Skeletal muscle tissue (tissue), 4 donors: ENCODE measurements around the gene PGC. TPM values are rescaled to one million over a fixed set of nuclear protein-coding genes. Genes with fewer than 3 reads are reported as not detected.

Experiments used
- H3K27ac ChIP-seq: one replicate; pipeline ENCODE4 v1.7.0; 2013; ENCODE audit warnings: mild to moderate bottlenecking, low read depth, low read length, inconsistent platforms
- H3K27me3 ChIP-seq, 3 donors: one replicate each; pipeline ENCODE4 v1.7.0; 2013; ENCODE audit warnings: low read length in 3 of 3; ENCODE audit not compliant: control insufficient read depth in 3 of 3, insufficient read depth in 3 of 3
- H3K36me3 ChIP-seq, 3 donors: one replicate each; pipeline ENCODE4 v1.7.0; 2013; ENCODE audit warnings: low read length in 3 of 3; ENCODE audit not compliant: control insufficient read depth in 3 of 3, insufficient read depth in 3 of 3
- H3K4me1 ChIP-seq, 3 donors: one replicate each; pipeline ENCODE4 v1.7.0; 2013; ENCODE audit warnings: low read length in 3 of 3, mild to moderate bottlenecking in 3 of 3; ENCODE audit not compliant: control insufficient read depth in 3 of 3, insufficient read depth in 3 of 3
- H3K4me3 ChIP-seq, 3 donors: one replicate each; pipeline ENCODE4 v1.7.0; 2013; ENCODE audit warnings: low read length in 3 of 3
- H3K9ac ChIP-seq, 3 donors: one replicate each; pipeline ENCODE4 v1.7.0; 2013; ENCODE audit warnings: low read length in 3 of 3, mild to moderate bottlenecking in 3 of 3, moderate library complexity in 2 of 3, low read depth in 1 of 3
- H3K9me3 ChIP-seq, 3 donors: one replicate each; pipeline ENCODE4 v1.7.0; 2013; ENCODE audit warnings: low read length in 3 of 3; ENCODE audit not compliant: control insufficient read depth in 3 of 3
- total RNA-seq: library from RNA; depleted of rRNA; stranded (reverse); fragments of >200 nt; gene quantifications from one replicate; pipeline ENCODE4 v1.2.3, GENCODE V29; 2014
- donor health status: Osteomylitis.

PGC gene
- total RNA-seq, 1 donor from 2014 or later = 0.52 TPM

- no peaks in the 10 kb centered on the region for H3K9me3 ChIP-seq
- H3K4me1 ChIP-seq = no peaks in the 10 kb centered on the region
- no peak overlapping the region for H3K4me3 ChIP-seq
- H3K9ac ChIP-seq = no peak overlapping the region
- no peaks in the 10 kb centered on the region for H3K27me3 ChIP-seq
- no peaks in the 10 kb centered on the region for H3K36me3 ChIP-seq
- H3K27ac ChIP-seq = no peak overlapping the region
Observed at GRCh38 chr6:41750374-41750773, 3.2 kb upstream of the PGC start.

GRCh38 chr6:41748542-41748941, 1.3 kb upstream of the PGC start:
- H3K9me3 ChIP-seq = no peaks in the 10 kb centered on the region
- no peaks in the 10 kb centered on the region for H3K27me3 ChIP-seq
- H3K4me3 ChIP-seq = no peak overlapping the region
- no peak overlapping the region for H3K27ac ChIP-seq
- no peak overlapping the region for H3K9ac ChIP-seq
- no peaks in the 10 kb centered on the region for H3K36me3 ChIP-seq
- H3K4me1 ChIP-seq = no peaks in the 10 kb centered on the region

- Histone ChIP-seq H3K36me3 (no peaks in the 10 kb centered on the region), H3K9me3 (no peaks in the 10 kb centered on the region), H3K4me3 (no peak overlapping the region), H3K4me1 (no peaks in the 10 kb centered on the region), H3K9ac (no peak overlapping the region), H3K27me3 (no peaks in the 10 kb centered on the region), H3K27ac (no peak overlapping the region)
Observed at GRCh38 chr6:41748102-41748477, 893 bp upstream of the PGC start.

GRCh38 chr6:41746107-41746506, 1.1 kb downstream of the PGC start:
- H3K9me3 ChIP-seq = no peaks in the 10 kb centered on the region
- H3K4me3 ChIP-seq = no peak overlapping the region
- no peaks in the 10 kb centered on the region for H3K4me1 ChIP-seq
- H3K36me3 ChIP-seq = no peaks in the 10 kb centered on the region
- no peak overlapping the region for H3K27ac ChIP-seq
- H3K9ac ChIP-seq = no peak overlapping the region
- H3K27me3 ChIP-seq = no peaks in the 10 kb centered on the region

DNA sequence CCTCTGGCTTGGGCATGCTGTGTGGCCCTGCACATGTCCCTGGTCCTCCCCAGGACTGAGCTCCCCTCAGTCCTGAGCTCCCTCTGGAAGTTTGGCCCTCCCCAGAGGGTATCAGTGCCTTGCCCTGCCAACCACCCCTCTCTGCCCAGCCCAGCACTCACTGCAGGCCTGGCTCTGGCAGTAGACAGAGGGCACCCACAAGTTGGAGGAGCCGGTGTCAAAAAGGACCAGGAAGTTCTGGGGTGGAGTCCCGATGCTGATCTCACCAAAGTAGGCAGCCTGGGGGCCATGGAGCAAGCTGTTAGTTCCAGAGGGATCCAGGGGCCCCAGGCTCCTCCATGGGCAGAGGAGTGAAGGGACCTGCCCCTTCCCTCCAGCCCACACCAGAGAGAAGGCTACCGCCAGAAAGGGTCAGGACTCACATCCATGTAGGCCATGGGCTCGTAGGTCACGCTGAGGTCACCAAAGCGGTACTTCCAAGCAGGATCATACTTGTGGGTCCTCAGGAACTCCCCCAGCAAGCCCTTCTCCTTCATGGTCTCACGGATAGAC, 2.9 kb downstream of the PGC start:
- H3K4me1 ChIP-seq = peaks cover 0 to 2% (median 0%) of the 10 kb centered on the region in 3 donors
- H3K4me3 ChIP-seq = no peak overlapping the region
- H3K36me3 ChIP-seq = no peaks in the 10 kb centered on the region
- H3K27me3 ChIP-seq = peaks cover 0 to 5% (median 0%) of the 10 kb centered on the region in 3 donors
- H3K27ac ChIP-seq = no peak overlapping the region
- H3K9me3 ChIP-seq = no peaks in the 10 kb centered on the region
- no peak overlapping the region for H3K9ac ChIP-seq

DNA sequence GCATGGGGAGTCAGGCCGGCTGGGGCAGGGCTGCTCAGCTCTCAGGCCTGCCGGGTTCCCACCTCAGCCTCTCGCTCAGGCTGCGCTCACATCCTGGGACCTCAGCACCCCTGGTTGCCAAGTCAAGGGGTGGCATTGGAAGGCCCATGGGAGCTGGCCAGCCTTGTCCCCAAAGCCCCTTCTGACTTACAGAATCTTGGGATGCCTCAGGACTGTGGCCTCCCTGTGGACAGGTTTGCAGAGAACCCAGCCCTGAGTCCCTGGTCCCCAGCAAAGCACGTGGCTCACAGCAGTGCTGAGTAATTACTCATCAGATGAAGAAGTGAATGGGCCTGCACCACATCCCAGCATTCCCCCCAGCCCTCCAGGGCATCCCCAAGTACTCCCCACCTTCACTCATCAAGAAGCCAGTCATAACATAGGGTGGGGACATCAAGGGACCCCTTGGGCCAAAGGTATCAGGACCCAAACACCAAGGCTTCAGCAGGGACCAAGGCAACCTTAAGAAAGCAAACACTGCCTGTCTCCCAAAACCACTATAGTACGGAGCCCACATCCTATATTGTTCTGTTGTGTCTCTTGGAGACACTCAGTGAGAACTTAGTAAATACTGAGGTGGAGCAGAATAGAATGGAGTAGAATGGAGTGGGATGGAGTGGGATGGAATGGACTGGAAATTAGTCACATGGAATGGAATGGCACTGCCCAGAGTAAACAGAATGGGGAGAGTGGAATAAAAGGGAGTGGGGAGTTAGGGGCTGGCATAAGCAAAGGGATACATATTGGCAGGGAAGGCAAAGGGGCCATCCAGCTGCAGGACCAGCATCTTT, 3.6 kb downstream of the PGC start:
- Histone ChIP-seq H3K36me3 (no peaks in the 10 kb centered on the region), H3K27me3 (peaks cover 0 to 5% (median 0%) of the 10 kb centered on the region in 3 donors), H3K27ac (no peak overlapping the region), H3K4me1 (peaks cover 0 to 2% (median 0%) of the 10 kb centered on the region in 3 donors), H3K4me3 (no peak overlapping the region), H3K9me3 (no peaks in the 10 kb centered on the region), H3K9ac (no peak overlapping the region)

DNA sequence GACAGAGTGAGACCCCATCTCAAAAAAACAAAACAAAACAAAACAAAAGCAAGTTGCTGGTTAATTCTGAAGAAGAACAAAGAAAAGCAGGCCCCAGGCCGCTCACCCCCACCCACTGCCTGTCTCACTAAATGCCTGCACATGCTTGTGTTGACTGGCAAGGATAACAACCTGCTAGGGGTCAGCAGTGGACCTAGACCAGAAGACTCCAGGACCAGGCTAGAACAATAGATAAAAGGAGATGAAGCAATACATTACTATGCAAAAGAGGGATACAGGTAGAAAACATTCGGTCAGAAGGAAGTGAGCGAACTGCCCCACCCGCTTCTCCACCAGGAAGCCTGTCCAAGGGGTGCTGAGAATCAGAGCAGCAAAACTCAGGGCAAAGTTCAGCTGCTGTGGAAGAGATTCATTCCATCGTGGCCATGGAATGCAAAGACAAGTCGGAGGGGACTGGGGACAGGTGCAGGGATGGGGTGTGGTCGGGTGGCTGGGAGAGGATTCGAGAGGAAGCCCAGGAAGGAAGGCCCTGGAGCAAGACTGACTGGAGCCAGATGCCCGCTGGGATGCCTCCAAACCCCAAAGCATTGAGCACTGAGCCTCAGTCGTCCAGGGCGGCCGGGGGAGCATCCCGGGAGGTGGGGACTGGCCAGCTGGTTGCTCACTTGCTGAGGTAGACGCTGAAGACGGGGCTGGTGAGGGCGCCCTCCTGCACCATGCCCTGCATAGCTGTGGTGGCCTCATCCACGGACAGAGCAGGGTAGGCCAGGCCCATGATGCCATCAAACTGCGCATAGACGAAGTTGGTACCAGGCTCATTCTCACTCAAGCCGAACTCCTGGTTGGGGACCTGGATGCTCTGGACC, 5.3 kb downstream of the PGC start:
- Histone ChIP-seq H3K27ac (no peak overlapping the region), H3K9ac (no peak overlapping the region), H3K27me3 (peaks cover 0 to 5% (median 0%) of the 10 kb centered on the region in 3 donors), H3K4me1 (peaks cover 0 to 2% (median 0%) of the 10 kb centered on the region in 3 donors), H3K9me3 (no peaks in the 10 kb centered on the region), H3K36me3 (no peaks in the 10 kb centered on the region), H3K4me3 (no peak overlapping the region)

GRCh38 chr6:41740366-41741162, 6.6 kb downstream of the PGC start:
- Histone ChIP-seq H3K27ac (no peak overlapping the region), H3K4me3 (no peak overlapping the region), H3K9me3 (no peaks in the 10 kb centered on the region), H3K4me1 (peaks cover 5 to 6% (median 6%) of the 10 kb centered on the region in 3 donors), H3K27me3 (peaks cover 0 to 5% (median 0%) of the 10 kb centered on the region in 3 donors), H3K36me3 (no peaks in the 10 kb centered on the region), H3K9ac (no peak overlapping the region)

- H3K9ac ChIP-seq = no peak overlapping the region
- H3K4me1 ChIP-seq = peaks cover 6 to 7% (median 6%) of the 10 kb centered on the region in 3 donors
- H3K9me3 ChIP-seq = no peaks in the 10 kb centered on the region
- H3K4me3 ChIP-seq = no peak overlapping the region
- no peak overlapping the region for H3K27ac ChIP-seq
- H3K27me3 ChIP-seq = peaks cover 0 to 5% (median 0%) of the 10 kb centered on the region in 3 donors
- H3K36me3 ChIP-seq = no peaks in the 10 kb centered on the region
Observed at GRCh38 chr6:41739041-41739440, 8.2 kb downstream of the PGC start.
